GM12878 (cell line): Measurements from ENCODE around the gene TPCN2. TPM values are rescaled to one million over a fixed set of nuclear protein-coding genes. Genes with fewer than 3 reads are reported as not detected.

Source experiments
- CHD1 ChIP-seq: IDR thresholded peaks from 2 replicates; pipeline ENCODE4 v1.6.1; 2012; ENCODE audit warnings: low read depth, low read length, improper control_type of control experiment
- HDGF ChIP-seq: fragments of 450-650 bp; IDR thresholded peaks from 2 replicates; pipeline ENCODE4 v1.6.1; 2016; ENCODE audit warnings: antibody characterized with exemption
- MEF2A ChIP-seq: IDR thresholded peaks from 2 replicates; pipeline ENCODE4 v1.6.1; 2011; ENCODE audit warnings: low read depth, mild to moderate bottlenecking, low read length, moderate library complexity; ENCODE audit not compliant: insufficient read depth
- MEF2B ChIP-seq: fragments of 450-650 bp; IDR thresholded peaks from 2 replicates; pipeline ENCODE4 v1.6.1; 2018; ENCODE audit warnings: mild to moderate bottlenecking, moderate library complexity; ENCODE audit not compliant: partially characterized antibody, poor library complexity, severe bottlenecking
- NRF1 ChIP-seq: conservative IDR thresholded peaks from 2 replicates; pipeline ENCODE4 v1.6.1; 2011; ENCODE audit warnings: mild to moderate bottlenecking, low read depth, low read length, improper control_type of control experiment
- PML ChIP-seq: IDR thresholded peaks from 2 replicates; pipeline ENCODE4 v1.6.1; 2012; ENCODE audit warnings: low read length, inconsistent platforms
- RCOR1 ChIP-seq: conservative IDR thresholded peaks from 2 replicates; pipeline ENCODE4 v1.6.1; 2012; ENCODE audit warnings: low read depth, low read length, improper control_type of control experiment
- STAT3 ChIP-seq: IDR thresholded peaks from 2 replicates; pipeline ENCODE4 v1.6.1; 2011; ENCODE audit warnings: low read depth, low read length, improper control_type of control experiment
- ZNF622 ChIP-seq: fragments of 450-650 bp; IDR thresholded peaks from 2 replicates; pipeline ENCODE4 v1.6.1; 2017; ENCODE audit warnings: mild to moderate bottlenecking, inconsistent platforms
- polyA plus RNA-seq, 11 experiments: library from polyadenylated mRNA; depleted of rRNA in 4 of 11; unstranded in 6 of 11; stranded (reverse) in 5 of 11; fragments of >200 nt; fragmentation: Nextera tagmentation in 4 of 11; fragmentation: Illumina TruSeq in 1 of 11; extraction: Ambion mirVana in 4 of 11; extraction: Trizol in 1 of 11; gene quantifications; 1 replicate in 1 of 11; 2 replicates in 10 of 11; pipeline versions ENCODE4 v1.2.1 to v1.2.3, GENCODE V29; 2011 to 2016; ENCODE audit warnings: inconsistent platforms in 2 of 11, missing spikeins in 2 of 11, low read depth in 1 of 11
- total RNA-seq, 4 experiments: library from RNA; depleted of rRNA in 3 of 4; stranded (reverse); fragments of >200 nt in 3 of 4; fragmentation: Illumina TruSeq in 1 of 4; extraction: Trizol in 1 of 4; gene quantifications; 2 replicates each; pipeline versions ENCODE4 v1.2.1 to v1.2.3, GENCODE V29; 2013 to 2021
- TF ChIP-seq, protein P1 (sequence below): fragments of 450-650 bp; IDR thresholded peaks from 2 replicates; pipeline ENCODE4 v1.6.1; 2017; ENCODE audit warnings: mild to moderate bottlenecking, moderate library complexity
- TF ChIP-seq, protein P2 (sequence below): IDR thresholded peaks from 2 replicates; pipeline ENCODE4 v1.6.1; 2012; ENCODE audit warnings: mild to moderate bottlenecking, low read depth, low read length
- TF ChIP-seq, protein P3 (sequence below): fragments of 450-650 bp; formaldehyde crosslinking; IDR thresholded peaks from 2 replicates; pipeline ENCODE4 v1.5.0; 2022; ENCODE audit warnings: mild to moderate bottlenecking, missing genetic modification characterization
- TF ChIP-seq, protein P4 (sequence below): IDR thresholded peaks from 2 replicates; pipeline ENCODE4 v1.6.1; 2011; ENCODE audit warnings: mild to moderate bottlenecking, low read depth, low read length, moderate library complexity; ENCODE audit not compliant: insufficient replicate concordance
- TF ChIP-seq, protein P5 (sequence below): IDR thresholded peaks from 2 replicates; pipeline ENCODE4 v1.6.1; 2011; ENCODE audit warnings: borderline replicate concordance, low read depth, mild to moderate bottlenecking, moderate library complexity, mixed read lengths, low read length; ENCODE audit not compliant: insufficient read depth; ENCODE audit errors: extremely low read length

Gene TPCN2
- total and polyA plus RNA-seq, 10 of the 15 experiments (the other 5 are each of a cell fraction or from before 2014, with no cell fraction given): 1.7 to 18.4 (median 8.4) TPM

DNA sequence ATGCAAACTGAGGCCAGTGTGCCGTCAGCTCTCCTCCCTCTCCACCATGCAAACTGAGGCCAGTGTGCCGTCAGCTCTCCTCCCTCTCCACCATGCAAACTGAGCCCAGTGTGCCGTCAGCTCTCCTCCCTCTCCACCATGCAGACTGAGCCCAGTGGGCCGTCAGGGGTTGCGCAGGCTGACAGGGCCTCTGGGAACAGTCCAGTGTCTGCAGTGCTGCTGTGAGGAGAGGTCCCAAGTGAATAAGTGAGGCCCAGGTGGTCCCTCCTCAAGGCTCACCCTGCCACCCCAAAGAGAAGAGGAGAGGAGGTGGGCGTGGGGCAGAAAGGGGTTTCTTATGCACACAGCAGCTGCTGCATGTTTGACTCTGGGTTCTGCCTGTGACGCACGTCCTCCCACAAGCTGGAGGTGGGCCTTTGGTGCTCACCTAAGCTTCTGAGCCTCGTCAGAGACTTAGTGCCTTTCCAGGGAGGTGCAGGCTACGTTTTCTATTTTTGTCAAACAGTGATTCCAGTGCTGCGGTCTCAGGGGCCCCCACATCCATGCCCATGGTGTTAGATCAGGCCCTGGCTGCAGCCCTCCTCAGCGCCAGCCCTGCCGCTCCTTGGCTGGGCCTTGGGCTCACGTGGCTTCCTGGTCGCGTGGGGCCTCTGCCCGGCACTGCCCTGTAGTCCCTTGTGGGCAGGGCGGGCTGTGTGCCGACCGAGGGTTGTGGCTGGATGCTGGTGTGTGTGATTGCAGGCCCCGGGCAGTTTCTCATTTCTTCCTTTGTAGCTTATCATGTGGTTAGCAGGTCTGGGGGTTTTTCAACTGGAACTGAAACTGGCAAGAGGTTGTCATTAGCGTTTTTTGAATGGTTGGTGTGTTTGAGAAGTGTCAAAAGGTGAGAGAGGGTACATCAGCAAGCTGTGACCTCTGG, 7.1 kb downstream of the TPCN2 start (continued):
- TF ChIP-seq, protein P1, sequence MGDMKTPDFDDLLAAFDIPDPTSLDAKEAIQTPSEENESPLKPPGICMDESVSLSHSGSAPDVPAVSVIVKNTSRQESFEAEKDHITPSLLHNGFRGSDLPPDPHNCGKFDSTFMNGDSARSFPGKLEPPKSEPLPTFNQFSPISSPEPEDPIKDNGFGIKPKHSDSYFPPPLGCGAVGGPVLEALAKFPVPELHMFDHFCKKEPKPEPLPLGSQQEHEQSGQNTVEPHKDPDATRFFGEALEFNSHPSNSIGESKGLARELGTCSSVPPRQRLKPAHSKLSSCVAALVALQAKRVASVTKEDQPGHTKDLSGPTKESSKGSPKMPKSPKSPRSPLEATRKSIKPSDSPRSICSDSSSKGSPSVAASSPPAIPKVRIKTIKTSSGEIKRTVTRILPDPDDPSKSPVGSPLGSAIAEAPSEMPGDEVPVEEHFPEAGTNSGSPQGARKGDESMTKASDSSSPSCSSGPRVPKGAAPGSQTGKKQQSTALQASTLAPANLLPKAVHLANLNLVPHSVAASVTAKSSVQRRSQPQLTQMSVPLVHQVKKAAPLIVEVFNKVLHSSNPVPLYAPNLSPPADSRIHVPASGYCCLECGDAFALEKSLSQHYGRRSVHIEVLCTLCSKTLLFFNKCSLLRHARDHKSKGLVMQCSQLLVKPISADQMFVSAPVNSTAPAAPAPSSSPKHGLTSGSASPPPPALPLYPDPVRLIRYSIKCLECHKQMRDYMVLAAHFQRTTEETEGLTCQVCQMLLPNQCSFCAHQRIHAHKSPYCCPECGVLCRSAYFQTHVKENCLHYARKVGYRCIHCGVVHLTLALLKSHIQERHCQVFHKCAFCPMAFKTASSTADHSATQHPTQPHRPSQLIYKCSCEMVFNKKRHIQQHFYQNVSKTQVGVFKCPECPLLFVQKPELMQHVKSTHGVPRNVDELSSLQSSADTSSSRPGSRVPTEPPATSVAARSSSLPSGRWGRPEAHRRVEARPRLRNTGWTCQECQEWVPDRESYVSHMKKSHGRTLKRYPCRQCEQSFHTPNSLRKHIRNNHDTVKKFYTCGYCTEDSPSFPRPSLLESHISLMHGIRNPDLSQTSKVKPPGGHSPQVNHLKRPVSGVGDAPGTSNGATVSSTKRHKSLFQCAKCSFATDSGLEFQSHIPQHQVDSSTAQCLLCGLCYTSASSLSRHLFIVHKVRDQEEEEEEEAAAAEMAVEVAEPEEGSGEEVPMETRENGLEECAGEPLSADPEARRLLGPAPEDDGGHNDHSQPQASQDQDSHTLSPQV: no peak
- TF ChIP-seq, protein P2, sequence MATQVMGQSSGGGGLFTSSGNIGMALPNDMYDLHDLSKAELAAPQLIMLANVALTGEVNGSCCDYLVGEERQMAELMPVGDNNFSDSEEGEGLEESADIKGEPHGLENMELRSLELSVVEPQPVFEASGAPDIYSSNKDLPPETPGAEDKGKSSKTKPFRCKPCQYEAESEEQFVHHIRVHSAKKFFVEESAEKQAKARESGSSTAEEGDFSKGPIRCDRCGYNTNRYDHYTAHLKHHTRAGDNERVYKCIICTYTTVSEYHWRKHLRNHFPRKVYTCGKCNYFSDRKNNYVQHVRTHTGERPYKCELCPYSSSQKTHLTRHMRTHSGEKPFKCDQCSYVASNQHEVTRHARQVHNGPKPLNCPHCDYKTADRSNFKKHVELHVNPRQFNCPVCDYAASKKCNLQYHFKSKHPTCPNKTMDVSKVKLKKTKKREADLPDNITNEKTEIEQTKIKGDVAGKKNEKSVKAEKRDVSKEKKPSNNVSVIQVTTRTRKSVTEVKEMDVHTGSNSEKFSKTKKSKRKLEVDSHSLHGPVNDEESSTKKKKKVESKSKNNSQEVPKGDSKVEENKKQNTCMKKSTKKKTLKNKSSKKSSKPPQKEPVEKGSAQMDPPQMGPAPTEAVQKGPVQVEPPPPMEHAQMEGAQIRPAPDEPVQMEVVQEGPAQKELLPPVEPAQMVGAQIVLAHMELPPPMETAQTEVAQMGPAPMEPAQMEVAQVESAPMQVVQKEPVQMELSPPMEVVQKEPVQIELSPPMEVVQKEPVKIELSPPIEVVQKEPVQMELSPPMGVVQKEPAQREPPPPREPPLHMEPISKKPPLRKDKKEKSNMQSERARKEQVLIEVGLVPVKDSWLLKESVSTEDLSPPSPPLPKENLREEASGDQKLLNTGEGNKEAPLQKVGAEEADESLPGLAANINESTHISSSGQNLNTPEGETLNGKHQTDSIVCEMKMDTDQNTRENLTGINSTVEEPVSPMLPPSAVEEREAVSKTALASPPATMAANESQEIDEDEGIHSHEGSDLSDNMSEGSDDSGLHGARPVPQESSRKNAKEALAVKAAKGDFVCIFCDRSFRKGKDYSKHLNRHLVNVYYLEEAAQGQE: no peak
- TF ChIP-seq, protein P3, sequence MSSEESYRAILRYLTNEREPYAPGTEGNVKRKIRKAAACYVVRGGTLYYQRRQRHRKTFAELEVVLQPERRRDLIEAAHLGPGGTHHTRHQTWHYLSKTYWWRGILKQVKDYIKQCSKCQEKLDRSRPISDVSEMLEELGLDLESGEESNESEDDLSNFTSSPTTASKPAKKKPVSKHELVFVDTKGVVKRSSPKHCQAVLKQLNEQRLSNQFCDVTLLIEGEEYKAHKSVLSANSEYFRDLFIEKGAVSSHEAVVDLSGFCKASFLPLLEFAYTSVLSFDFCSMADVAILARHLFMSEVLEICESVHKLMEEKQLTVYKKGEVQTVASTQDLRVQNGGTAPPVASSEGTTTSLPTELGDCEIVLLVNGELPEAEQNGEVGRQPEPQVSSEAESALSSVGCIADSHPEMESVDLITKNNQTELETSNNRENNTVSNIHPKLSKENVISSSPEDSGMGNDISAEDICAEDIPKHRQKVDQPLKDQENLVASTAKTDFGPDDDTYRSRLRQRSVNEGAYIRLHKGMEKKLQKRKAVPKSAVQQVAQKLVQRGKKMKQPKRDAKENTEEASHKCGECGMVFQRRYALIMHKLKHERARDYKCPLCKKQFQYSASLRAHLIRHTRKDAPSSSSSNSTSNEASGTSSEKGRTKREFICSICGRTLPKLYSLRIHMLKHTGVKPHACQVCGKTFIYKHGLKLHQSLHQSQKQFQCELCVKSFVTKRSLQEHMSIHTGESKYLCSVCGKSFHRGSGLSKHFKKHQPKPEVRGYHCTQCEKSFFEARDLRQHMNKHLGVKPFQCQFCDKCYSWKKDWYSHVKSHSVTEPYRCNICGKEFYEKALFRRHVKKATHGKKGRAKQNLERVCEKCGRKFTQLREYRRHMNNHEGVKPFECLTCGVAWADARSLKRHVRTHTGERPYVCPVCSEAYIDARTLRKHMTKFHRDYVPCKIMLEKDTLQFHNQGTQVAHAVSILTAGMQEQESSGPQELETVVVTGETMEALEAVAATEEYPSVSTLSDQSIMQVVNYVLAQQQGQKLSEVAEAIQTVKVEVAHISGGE (CRISPR knock-in tag): no peak
- TF ChIP-seq RCOR1 (peak; percentile 76; the same call in 1 of the 2 replicates), PML (no peak), CHD1 (no peak), STAT3 (no peak), HDGF (0 out of 2 replicates have a peak, but pooled peaks have one; percentile 14), MEF2A (peak; percentile 45; the same call in 1 of the 2 replicates), ZNF622 (no peak), NRF1 (no peak), MEF2B (peak; percentile 97)
- TF ChIP-seq, protein P4, sequence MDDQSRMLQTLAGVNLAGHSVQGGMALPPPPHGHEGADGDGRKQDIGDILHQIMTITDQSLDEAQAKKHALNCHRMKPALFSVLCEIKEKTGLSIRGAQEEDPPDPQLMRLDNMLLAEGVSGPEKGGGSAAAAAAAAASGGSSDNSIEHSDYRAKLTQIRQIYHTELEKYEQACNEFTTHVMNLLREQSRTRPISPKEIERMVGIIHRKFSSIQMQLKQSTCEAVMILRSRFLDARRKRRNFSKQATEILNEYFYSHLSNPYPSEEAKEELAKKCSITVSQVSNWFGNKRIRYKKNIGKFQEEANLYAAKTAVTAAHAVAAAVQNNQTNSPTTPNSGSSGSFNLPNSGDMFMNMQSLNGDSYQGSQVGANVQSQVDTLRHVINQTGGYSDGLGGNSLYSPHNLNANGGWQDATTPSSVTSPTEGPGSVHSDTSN: no peak
- TF ChIP-seq, protein P5, sequence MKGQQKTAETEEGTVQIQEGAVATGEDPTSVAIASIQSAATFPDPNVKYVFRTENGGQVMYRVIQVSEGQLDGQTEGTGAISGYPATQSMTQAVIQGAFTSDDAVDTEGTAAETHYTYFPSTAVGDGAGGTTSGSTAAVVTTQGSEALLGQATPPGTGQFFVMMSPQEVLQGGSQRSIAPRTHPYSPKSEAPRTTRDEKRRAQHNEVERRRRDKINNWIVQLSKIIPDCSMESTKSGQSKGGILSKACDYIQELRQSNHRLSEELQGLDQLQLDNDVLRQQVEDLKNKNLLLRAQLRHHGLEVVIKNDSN: peak; percentile 73
